Stimulated activated CD4-positive, alpha-beta T cell treated with anti-CD3 and anti-CD28 coated beads, Interleukin-15, amount 100 ng/mL, for 1 hour (primary cell): ENCODE measurements around the gene CETP.

Source experiments
- DNase-seq, 2 donors: peaks; one replicate each; pipeline ENCODE4 v3.0.0-alpha.2; 2020; ENCODE audit warnings: low read depth in 1 of 2, low spot score in 1 of 2

The CETP gene, protein sequence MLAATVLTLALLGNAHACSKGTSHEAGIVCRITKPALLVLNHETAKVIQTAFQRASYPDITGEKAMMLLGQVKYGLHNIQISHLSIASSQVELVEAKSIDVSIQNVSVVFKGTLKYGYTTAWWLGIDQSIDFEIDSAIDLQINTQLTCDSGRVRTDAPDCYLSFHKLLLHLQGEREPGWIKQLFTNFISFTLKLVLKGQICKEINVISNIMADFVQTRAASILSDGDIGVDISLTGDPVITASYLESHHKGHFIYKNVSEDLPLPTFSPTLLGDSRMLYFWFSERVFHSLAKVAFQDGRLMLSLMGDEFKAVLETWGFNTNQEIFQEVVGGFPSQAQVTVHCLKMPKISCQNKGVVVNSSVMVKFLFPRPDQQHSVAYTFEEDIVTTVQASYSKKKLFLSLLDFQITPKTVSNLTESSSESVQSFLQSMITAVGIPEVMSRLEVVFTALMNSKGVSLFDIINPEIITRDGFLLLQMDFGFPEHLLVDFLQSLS

DNA sequence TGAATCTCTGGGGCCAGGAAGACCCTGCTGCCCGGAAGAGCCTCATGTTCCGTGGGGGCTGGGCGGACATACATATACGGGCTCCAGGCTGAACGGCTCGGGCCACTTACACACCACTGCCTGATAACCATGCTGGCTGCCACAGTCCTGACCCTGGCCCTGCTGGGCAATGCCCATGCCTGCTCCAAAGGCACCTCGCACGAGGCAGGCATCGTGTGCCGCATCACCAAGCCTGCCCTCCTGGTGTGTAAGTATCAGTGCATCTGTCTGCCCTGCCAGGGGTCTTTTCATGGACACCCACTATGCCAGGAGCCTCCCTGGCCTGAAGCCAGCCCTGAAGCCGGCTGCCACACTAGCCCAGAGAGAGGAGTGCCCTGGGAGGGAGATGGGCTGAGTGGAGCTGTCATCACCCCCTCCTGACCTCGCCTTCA lies at the start of gene CETP:
CETP (plus strand) TSS at position 100 of the 431 bp plus-strand sequence; CDS start at position 130, 30 bp downstream.
- no peak for DNase-seq

DNA sequence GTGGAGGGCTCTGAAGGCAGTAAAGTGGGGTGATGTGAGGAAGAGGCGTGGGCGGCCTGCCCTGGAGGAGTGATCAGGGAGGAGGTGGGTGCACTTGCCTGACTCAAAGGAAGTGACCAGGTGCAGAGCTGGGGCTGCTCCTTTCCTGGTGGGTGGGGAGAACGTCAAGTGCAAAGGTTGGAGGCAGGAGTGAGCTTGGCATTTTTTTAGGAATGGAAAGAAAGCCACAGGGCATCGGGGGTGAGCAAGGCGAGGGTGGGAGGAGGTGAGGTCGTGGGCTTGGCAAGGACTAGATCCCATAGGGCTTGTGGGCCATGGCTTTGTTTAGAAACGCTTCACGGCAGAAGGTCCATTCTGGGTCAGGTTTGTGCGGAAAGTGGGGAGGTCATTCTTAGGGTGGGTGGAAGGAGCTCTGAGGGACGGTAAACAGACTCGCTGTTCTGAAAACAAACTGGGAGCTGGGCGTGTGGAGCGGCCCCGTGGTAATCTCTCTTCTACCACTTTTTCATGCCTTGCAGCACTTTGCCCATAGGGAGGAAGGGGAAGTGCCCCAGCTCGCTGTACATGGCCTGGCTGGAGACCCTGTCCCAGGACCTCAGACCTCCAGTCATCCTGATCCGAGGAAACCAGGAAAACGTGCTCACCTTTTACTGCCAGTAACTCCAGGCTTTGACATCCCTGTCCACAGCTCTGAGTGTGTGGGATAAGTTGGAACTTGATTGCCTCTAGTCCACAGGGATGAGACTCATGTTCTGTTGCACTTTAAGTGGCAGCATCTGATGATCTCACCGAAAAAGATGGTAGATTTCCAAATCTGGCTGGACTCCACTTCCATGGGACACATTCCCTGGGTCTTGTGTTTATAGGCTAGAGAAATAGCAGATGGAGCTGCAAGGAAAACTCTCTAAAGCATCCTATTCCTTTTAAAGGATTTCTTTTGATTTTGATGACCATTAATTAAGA lies 48.7 kb upstream of the CETP start:
- no peak for DNase-seq

DNA sequence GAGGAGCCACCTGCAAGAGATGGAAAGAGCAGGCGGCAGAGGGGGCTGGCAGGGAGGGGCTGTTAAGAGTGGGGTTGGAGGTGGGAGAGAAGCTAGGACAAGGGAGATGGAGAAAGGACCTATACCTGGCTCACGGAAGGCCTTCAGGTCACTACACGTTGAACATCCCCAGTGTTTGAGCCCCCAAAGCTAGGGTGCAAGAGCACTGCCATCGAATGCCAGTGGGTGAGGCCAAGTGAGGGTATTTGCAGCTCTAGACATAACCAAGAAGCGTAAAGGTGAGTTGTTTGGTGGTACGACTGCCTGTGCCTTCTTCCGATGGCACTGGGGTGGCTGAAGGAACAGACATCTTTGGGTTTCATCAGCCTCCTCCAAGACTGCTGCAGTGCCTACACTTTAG lies 46.9 kb upstream of the CETP start:
- no peak for DNase-seq

DNA sequence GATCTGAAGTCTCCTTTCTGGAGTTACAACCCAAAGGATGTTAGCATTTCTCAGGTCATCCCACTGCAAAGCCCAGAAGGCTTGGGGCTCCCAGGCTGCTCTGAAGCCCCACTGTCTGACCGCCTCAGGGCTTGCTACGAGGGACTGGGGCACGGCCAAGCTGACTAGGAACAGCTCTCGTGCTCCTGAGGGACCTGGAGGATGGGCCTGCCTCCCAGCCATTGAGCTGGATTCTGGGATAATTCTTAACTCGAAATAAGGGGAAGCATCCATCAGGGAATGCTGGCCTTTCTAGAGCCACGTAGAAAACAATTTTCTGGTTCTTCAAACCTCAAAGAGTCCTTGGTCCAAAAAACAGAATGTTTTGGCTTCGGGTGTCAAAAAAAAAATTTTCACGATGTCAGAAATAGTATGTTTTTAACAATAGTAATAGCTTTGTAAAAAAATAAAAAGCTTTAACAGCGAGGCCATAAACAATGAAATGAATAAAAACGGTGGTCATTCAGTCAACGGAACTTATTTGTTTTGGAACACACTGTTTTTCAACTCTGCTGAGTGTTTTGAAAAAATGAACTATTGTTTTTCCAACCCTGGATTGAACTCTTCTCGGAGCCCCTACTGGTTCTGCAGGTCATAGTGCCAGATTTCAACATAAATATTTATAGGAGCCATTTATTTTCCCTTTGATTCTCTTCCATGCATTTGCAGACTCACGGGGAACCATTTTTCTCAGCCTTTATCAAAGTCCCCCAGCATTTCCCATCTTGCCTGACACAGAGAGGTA lies 46.2 kb upstream of the CETP start:
- DNase-seq: no peak

DNA sequence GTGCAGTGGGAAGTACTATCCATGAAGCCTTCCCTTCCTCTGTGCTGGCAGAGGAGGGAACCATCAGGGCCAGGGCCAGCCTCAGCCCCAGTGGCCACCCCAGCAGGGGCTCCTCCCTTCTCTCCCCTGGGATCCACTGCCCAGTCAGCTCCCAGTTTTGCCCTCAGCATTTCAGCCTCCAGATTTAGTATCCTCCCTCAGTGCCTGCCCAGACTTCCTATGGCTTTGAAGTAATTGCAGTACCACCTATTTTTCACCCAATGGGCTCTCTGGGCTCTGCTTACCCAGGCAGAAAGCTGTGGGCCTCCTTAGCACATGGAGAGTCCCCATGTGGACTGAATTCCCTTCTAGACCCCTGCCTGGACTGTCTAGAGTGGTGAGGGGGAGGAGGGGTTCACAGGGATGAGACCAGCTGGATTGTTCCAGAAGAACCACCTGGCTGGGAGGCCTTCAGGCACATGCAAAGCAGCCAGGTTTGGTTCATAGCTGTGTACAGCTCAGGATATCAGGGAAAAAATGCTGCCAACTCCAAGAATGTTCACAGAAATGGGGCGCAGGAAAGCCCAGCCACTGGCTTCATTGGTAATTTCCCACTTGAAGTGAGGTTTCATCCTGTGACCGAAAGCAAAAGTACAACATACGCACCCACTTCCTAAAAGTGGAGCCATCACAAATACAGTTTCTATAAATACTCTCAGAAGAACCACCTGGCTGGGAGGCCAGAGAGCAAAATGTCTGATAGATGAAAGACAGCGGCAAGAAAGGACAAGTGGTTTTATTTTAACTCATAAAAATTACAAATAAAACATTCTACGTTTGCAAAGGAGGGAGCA lies 45.0 kb upstream of the CETP start:
- DNase-seq: no peak

DNA sequence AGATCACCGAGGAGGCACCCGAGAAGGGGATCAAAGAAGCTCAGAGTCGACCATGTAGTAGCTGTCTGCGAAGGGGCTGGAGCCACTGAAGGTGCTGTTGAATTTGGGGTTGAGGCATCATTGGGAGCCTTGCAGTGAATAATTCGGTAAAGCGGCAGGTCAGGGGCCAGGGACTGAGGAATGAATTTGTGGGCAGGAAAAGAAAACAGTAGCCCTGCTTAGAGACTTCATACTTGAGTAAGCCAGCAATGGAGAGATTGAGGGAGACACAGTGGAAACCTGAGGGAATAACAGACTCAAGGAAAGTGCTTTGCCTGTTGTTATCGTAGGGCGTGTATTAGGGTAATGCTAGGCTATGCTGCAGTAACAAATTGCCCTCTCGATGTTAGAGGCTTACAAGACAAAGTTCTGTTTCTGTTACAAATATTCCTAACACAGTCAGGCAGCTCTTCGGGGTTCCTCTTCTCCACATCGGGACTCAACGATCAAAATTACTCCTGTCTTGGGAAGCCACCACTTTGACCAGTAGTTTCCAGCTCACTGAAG lies 43.2 kb upstream of the CETP start:
- DNase-seq: no peak

DNA sequence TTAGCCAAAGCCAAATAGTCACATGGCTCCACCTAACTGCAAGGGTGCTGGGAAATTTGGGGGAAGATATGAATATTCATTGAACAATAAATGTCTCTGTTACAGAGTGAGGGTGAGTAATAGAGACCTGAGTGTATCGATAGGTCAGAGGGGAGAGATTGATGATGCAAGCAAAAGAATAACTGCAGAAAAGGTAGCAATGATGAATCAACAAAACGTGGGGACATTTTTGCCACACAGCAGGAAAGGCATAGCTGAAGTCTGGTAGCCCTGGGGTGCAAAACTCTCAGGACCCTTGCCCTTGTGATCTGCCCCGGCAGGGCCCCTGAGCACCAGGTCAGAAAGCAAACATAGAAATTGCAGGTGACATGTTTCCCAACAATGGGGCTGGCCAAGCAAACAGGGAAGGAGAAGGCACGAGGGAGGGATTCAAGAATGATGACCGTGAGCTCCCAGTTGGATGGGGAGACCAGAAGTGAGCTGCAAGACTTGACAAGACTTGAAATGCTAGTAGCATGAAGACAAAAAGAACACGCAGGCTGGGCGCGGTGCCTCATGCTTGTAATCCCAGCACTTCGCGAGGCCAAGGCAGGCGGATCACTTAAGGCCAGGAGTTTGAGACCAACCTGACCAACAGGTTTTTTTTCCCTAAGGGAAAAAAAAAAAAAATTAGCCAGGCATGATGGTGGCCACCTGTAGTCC lies 42.5 kb upstream of the CETP start:
- DNase-seq: no peak

DNA sequence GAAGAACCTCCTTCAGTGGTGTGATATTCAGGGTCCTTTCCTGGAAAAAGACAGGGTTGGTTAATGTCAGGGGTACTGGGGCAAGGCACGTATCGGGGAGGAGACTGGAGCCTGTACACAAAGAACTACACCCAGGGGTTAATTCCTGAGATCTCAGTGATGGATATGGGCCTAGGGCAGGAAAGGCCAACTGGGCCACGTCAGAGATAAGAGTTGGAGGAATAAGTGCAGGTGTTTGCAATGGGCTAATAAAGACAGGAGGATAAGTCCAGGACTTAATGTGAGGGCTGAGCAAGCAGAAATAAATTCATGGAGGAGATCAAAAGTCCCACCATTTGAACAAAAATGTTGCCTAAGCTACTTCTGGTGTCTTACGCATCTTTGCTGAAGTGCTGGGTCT lies 40.2 kb upstream of the CETP start:
- DNase-seq: no peak

DNA sequence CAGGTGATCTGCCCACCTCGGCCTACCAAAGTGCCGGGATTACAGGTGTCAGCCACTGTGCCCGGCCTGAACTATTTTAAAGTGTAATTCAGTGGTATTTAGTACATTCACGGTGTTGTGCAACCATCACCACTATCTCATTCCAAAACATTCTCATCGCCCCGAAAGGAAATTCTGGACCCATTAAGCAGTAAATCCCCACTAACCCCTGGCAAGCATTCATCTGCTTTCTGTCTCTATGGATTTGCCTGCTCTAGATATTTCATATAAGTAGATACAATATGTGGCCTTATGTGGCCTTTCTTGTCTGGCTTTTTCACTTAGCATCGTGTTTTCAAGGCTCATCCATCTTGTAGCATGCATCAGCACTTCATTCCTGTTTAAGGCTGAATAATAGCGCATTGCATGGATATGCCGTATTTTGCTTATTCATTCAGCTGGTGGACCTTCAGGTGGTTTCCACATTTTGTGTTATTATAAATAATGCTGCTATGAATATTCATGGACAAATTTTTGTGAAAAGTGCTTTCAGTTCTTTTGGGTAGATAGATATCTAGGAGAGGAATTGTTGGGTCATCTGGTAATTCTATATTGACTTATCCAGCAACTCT lies 38.2 kb upstream of the CETP start:
- DNase-seq: no peak

DNA sequence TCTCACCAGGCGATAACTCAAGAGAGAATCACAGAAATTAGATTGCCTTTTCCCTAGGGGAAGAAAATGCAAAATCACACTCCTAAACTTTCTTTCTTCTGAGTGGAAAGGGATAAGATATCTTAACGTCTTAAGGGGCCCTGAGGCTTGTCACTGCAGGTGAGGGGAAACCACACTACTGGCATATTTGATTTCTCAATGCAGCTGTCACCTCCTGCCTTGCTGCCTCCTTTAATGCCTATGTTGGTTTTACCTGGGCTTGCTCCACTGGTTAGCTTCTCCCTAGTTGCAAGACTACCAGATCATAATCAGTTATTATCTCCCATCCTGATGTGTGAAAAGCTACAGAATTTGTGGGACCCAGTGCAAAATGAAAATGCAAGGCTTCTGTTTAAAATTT lies 34.3 kb upstream of the CETP start:
- no peak for DNase-seq

DNA sequence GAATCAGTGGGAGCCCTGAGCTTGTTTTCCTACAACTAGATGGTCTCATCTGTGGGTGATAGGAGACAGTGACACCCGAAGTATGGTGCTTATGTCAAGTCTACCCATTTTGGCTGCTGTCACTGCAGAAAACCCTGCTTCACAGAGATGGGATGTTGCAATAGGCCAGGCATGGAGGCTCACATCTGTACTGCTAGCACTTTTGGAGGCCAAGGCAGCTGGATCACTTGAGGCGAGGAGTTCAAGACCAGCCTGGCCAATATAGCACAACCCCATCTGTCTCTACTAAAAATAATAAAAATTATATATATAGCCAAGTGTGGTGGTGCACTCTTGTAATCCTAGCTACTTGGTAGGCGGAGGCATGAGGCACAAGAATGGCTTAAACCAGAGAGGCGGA lies 32.1 kb upstream of the CETP start:
- DNase-seq: no peak

DNA sequence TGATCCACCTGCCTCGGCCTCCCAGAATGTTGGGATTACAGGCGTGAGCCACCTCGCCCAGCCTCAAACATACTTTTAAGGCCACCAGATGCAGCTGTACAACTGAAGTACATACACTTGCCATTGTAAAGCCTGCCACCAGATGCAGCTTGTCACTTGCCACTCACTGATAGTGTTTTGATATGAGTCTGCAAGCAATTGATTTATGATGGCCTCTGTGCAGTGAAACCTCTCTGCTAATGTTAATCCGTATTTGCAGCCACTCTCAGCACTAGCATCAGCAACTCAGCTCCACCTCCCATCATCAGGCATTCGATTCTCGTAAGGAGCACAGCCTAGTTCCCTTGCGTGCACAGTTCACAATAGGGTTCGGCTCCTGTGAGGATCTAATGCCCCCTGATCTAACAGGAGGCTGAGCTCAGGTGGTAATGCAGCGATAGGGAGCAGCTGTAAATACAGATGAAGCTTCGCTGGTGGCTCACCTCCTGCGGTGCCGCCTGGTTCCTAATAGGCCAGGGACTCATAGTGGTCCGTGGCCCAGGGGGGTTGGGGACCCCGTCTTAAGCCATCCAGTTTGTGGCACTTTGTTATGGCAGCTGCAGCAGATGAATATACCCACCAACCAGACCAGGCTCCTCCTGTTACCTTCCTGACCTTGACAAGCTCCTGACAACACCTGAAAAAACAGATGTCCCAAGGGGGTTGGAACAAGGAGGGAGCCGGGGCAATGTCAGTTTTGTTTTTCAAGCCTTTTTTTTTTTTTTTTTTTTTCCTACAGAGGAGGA lies 31.1 kb upstream of the CETP start:
- no peak for DNase-seq

DNA sequence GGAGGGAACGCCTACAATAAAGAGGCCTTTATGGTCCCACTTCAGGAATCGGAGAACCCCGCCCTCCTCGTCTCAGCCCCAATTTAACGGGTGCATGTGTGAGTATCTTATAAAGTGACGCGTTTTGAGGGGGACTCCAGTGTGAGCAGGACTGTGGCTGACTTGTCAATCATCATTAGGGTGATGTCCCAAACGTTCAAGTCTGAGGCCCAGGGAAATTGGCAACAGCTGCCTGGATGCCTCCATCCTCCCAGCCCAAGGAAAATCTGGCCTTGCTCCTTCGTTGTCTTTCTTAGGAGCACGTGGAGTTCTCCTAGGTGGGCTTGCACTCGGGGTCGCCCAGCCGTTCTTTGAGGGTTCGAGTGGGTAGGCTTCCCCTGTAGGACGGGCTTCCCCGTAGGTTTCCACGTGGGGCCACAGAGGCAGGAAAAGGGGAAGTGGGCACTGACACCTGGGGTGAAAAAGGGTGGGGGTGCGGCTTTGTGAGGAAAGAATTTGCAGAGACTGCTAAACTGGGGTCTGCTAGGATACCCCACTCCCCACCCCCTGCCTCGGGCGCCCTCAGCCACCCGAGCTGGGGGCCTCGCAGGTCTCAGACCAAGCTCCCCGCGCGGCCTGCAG lies 30.4 kb upstream of the CETP start:
- no peak for DNase-seq

DNA sequence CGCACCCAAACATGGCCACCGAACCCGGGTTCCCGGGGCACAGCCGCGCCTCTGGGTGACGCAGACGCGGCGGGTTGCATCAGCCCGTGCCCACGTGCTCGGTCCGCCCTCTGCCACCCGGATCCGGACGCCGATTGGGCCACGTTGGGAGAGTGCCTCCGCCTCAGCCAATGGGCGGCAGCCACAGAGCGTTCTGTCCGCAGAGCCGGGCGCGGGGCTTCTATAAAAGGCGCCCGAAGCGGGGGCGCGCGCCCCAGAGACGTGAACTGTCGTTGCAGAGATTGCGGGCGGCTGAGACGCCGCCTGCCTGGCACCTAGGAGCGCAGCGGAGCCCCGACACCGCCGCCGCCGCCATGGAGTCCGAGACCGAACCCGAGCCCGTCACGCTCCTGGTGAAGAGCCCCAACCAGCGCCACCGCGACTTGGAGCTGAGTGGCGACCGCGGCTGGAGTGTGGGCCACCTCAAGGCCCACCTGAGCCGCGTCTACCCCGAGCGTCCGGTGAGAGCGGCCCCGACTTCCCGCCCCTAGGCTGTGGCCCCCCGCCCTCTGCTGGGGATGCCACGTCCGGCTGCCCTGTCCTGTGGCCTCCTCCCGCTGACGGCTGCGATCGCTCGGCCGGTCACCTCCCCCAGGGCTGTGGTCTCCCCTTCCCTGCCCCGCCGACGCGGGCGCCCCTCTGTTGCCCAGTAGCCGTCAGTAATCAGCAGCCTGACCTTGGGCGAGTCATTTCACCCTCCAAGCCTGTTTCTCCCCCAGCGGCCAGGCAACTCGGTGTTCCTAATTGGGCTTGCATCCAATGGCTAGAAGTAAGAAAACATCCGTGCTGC lies 29.6 kb upstream of the CETP start, which contains the start of gene HERPUD1:
HERPUD1 (plus strand) TSS at position 251 of the 829 bp plus-strand sequence; CDS start at position 354, 103 bp downstream.
- DNase-seq: peak; percentile 98

DNA sequence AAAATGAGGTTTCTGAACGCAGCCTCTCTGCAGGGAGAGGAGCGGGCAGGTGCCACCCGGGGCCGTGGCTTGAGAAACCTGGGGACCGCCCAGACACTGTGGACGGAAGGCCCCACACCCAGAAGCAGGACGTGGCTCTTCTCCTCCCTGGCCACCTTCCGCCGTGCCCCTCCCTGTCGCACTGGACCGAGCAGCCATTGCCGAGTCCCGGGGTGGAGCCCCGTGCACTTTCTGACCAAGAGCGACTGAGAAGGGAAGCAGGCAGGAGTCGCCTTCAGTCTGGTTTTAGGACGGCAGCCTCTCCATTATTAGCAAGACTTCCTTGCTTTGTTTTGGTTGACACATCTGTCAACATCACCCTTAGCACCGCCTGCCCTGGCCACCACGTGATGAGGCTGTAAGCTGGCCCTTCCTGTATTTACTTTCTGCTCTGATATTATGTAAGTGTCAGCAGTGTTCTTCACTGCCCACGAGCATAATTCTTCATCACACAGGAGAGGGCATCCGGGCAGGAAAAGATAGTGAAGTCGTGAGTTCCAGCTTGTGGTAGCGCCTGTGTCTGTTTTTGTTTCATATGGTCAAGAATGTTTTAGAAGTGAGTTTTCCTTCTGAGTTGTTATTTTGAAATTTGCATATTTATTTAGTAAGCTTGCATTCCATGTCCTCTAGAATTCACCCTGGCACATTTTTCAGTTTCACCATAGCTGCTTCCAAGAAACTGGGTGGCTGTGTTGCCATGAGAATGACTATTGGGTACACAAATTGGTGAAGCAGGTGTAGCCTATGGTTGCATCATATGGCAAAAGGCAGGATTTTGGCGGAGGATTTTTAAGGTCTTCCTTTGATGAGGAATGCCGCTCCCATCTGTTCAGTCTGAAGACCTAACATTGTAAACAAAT lies 28.8 kb upstream of the CETP start:
- DNase-seq: no peak
